Endothelial cell of umbilical vein (primary cell): ENCODE results near the gene PI4KA.

ENCODE experiments used
- FOS ChIP-seq: IDR thresholded peaks from 2 replicates; pipeline ENCODE4 v1.6.1; 2011; ENCODE audit warnings: mild to moderate bottlenecking, low read length, moderate library complexity, borderline replicate concordance; ENCODE audit not compliant: insufficient read depth
- JUN ChIP-seq: IDR thresholded peaks from 2 replicates; pipeline ENCODE4 v1.6.1; 2011; ENCODE audit warnings: borderline replicate concordance, low read depth; ENCODE audit not compliant: insufficient read length, insufficient read depth
- POLR2A ChIP-seq: IDR thresholded peaks from 2 replicates; pipeline ENCODE4 v1.6.1; 2012; ENCODE audit warnings: low read depth, mild to moderate bottlenecking, control low read depth, low read length
- POLR2AphosphoS5 ChIP-seq: IDR thresholded peaks from 2 replicates; pipeline ENCODE4 v1.6.1; 2012; ENCODE audit warnings: low read depth, mild to moderate bottlenecking, control low read depth, low read length, moderate library complexity; ENCODE audit not compliant: insufficient read depth
- TF ChIP-seq, protein P1 (sequence below): IDR thresholded peaks from 2 replicates; pipeline ENCODE4 v1.6.1; 2011; ENCODE audit not compliant: insufficient read depth, insufficient read length
- TF ChIP-seq, protein P2 (sequence below), 2 donors: IDR thresholded peaks; 1 replicate in 1 of 2; 2 replicates in 1 of 2; pipeline ENCODE4 v1.5.1; 2011; ENCODE audit warnings: low read length in 2 of 2, mild to moderate bottlenecking in 2 of 2, moderate library complexity in 2 of 2, control low read depth in 1 of 2, inconsistent platforms in 1 of 2, low read depth in 1 of 2; ENCODE audit not compliant: insufficient read depth in 1 of 2; ENCODE audit errors: extremely low read depth in 1 of 2

DNA sequence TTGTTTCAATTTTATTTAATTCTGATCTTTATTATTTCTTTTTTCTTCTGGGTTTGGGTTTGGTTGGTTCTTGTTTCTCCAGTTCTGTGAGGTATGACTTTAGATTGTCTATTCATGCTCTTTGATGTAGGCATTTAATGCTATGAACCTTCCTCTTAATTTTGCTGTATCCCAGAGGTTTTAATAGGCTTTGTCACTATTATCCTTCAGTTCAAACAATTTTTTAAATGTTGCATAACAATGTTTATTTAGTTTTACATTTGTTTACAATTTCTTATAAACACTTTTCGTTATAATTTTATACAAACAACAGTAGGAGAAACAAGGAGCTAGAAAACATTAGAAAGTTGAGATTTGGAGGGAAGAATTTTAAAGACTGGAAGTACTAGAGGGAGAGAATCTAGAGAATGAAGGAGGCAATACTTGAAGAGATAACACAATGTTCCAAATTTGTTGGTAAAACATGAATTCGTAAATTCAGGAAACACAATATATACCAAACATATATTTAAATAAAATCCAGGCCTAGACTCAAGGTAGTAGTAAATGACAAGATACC, 180.8 kb downstream of the PI4KA start:
- TF ChIP-seq, protein P1, sequence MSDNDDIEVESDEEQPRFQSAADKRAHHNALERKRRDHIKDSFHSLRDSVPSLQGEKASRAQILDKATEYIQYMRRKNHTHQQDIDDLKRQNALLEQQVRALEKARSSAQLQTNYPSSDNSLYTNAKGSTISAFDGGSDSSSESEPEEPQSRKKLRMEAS, result no peak
- TF ChIP-seq, protein P2, sequence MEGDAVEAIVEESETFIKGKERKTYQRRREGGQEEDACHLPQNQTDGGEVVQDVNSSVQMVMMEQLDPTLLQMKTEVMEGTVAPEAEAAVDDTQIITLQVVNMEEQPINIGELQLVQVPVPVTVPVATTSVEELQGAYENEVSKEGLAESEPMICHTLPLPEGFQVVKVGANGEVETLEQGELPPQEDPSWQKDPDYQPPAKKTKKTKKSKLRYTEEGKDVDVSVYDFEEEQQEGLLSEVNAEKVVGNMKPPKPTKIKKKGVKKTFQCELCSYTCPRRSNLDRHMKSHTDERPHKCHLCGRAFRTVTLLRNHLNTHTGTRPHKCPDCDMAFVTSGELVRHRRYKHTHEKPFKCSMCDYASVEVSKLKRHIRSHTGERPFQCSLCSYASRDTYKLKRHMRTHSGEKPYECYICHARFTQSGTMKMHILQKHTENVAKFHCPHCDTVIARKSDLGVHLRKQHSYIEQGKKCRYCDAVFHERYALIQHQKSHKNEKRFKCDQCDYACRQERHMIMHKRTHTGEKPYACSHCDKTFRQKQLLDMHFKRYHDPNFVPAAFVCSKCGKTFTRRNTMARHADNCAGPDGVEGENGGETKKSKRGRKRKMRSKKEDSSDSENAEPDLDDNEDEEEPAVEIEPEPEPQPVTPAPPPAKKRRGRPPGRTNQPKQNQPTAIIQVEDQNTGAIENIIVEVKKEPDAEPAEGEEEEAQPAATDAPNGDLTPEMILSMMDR (IDR thresholded peaks at IDR 0.05; ENCODE audit: extremely low read depth in 1 of 2, insufficient read depth in 1 of 2, low read depth in 1 of 2, low read length in 2 of 2), result no peak
- TF ChIP-seq FOS, result no peak
- no peak for TF ChIP-seq POLR2A
- no peak for TF ChIP-seq JUN
- no peak for TF ChIP-seq POLR2AphosphoS5
